Stimulated activated CD8-positive, alpha-beta memory T cell treated with anti-CD3 and anti-CD28 coated beads, Interleukin-4, amount 100 ng/mL, for 4 hours (primary cell): ENCODE measurements around the gene COL1A1.

ENCODE experiments used
- DNase-seq, 2 donors: peaks; one replicate each; pipeline ENCODE4 v3.0.0-alpha.2; 2020; ENCODE audit warnings: low read depth in 2 of 2, low spot score in 1 of 2

The COL1A1 gene

GRCh38 chr17:50201276-50201854, at the start of gene COL1A1:
COL1A1 (minus strand) TSS chr17:50201631; CDS start chr17:50201513, 118 bp downstream.
- DNase-seq: no peak

DNA sequence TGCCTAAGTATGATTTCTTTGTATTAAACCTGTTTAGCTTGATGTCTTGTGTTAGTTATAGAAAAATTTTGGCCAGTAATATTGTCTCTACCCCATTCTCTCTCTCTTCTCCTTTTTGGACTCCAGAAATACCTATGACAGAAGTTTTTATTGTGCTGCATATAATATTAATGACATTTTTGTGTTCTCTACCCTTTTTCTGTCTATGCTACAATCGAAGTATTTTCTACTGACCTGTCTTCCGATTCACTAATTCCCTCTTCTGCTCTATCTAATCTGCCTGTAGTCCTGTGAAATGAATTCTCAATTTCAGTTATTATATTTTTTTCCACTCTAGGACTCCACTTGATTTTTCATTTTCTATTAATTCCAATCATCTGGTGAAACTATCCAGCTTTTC, 46.8 kb upstream of the COL1A1 start:
- no peak for DNase-seq

GRCh38 chr17:50244771-50245170, 43.3 kb upstream of the COL1A1 start:
- DNase-seq: no peak

- no peak for DNase-seq
These were observed 40.0 kb upstream of the COL1A1 start for GRCh38 chr17:50241431-50241830.

DNA sequence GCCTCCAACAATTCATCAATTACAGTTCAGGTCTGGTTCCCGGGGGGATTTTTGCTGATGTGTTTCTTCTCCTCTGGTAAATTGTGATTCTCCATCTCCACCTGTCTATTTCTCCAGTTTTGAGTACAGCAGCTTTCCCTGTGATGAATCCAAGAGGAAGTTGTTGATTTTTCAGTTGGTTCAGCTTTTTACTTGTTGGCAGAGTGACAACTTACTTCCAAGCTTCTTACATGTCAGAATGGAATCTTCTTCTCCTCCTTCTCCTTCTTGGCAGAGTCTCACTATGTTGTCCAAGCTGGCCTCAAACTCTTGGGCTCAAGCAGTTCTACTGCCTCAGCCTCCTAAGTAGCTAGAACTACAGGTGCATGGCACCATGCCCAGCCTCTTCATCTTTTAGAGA, 39.4 kb upstream of the COL1A1 start:
- no peak for DNase-seq

DNA sequence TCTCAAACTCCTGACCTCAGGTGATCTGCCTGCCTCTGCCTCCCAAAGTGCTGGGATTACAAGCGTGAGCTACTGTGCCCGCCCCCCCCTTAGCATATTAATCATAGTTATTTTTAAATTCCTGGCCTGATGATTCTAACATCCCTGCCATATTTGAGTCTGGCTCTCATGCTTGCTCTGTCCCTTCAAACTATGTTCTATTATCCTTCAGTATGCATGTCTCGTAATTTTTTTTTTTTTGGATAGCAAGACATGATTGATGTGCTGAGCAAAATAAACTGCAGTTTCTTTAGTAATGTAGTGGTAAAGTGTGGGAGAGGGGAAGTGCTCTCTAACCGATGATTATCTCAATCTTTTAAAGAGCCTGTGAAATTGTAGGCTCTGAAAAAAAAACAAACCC, 38.5 kb upstream of the COL1A1 start:
- no peak for DNase-seq

DNA sequence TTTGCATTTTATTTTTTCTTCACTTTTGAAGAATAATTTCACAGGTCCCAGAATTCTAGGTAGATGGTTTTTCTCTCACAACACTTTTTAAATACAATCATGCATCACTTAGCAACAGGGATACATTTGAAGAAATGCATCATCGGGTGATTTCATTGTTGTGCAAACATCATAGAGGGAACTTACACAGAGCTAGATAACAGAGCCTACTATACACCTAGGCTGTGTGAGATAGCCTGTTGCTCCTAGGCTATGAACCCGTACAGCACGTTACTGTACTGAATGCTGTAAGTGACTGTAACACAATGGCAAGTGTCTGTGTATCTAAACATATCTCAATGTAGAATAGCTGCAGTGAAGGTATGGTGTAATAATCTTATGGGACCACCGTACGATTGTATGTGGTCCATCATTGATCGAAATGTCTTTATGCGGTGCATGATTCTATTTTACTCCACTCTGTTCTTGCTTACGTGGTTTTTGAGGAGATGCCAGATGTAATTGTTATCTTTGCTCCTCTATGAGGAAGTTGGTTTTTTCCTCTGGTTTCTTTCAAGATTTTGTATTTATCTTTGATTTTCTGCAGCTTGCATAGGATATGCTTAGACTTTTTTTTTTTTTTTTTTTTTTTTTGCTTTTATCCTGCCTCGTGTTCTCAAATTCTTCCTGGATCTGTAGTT, 37.3 kb upstream of the COL1A1 start:
- DNase-seq: no peak

DNA sequence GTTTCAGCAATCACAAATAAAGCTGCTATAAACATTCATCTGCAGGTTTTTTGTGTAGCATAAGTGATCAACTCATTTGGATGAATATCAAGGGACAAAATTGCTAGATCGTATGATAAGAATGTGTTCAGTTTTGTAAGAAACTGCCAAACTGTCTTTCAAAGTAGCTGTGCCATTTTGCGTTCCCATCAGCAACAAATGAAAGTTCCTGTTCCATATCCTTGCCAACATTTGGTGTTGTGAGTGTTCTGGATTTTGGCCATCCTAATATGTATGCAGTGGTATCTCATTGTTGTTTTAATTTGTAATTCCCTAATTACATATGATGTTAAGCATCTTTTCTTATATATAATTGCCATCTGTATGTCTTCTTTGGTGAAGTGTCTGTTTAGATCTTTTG, 36.5 kb upstream of the COL1A1 start:
- DNase-seq: no peak

- DNase-seq: no peak
These were observed 33.1 kb upstream of the COL1A1 start for GRCh38 chr17:50234581-50234980.

- DNase-seq: no peak
These were observed 24.3 kb upstream of the COL1A1 start for GRCh38 chr17:50225701-50226240.

DNA sequence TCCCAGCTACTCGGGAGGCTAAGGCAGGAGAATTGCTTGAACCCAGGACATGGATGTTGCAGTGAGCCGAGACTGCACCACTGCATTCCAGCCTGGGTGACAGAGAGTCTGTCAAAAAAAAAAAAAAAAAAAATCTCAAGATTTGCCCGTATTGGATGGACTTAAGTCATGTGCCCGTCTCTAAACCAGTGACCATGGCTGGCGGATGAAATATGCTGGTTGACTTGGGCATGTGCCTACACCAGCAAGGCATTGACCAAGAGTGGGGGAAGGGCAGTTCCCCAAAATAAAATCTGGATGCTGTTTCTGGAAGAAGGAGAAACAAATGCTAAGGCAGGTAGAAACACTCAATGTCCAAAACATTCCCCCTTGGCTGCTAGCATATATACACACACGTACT, 21.5 kb upstream of the COL1A1 start:
- DNase-seq: no peak

- no peak for DNase-seq
These were observed 20.6 kb upstream of the COL1A1 start for GRCh38 chr17:50221864-50222545.

DNA sequence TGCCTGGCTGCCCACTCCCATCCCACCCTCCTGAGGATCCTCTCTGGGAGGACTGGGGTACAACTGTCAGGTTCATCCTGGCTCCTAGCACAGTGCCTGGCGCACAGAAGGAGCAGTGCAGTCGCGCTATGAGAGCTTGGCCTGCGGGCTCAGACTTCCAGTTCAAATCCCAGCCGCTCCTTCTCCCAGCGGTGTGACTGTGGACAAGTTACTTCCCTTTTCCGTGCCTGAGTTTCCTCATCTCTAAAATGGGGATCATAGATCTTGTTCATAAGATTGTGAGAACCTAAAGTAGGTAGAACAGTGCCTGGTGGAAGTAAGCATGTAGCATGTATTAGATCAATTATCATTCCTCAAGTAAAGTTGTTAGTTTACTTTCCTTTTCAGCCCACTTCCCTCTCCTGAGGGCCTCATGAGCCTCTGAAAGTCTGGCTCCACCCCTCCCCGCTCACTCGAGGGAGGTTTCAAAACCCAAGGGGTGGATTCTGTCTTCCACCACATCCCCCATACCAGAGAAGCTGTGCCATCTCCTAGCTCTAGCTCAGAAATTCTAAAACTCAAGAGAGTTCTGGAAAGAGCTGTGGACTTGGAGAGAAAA, 19.9 kb upstream of the COL1A1 start:
- DNase-seq: no peak

GRCh38 chr17:50220811-50221210, 19.4 kb upstream of the COL1A1 start:
- no peak for DNase-seq

- DNase-seq: no peak
These were observed 18.6 kb upstream of the COL1A1 start for GRCh38 chr17:50219939-50220465.

GRCh38 chr17:50219342-50219741, 17.9 kb upstream of the COL1A1 start:
- no peak for DNase-seq

DNA sequence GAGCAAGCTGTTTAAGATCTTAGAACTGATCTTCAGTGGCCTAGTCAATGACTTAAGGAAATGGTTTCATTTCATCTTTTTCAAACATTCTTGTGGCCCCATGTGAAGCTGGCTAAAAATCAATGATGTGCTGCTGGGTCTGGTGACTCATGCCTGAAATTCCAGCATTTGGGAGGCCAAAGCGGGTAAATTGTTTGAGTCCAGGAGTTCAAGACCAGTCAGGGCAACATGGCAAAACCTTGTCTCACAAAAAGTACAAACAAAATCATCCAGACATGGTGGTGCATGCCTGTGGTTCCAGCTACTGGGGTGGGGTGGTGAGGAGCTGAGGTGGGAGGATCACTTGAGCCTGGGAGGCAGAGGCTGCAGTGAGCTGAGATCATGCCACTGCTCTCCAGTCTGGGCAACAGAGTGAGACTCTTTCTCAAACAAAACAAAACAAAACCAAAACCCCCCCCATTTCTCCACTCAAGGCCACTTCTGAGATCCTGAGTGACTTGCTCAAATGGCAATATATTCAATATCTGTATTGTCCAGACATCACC, 17.4 kb upstream of the COL1A1 start:
- DNase-seq: no peak

DNA sequence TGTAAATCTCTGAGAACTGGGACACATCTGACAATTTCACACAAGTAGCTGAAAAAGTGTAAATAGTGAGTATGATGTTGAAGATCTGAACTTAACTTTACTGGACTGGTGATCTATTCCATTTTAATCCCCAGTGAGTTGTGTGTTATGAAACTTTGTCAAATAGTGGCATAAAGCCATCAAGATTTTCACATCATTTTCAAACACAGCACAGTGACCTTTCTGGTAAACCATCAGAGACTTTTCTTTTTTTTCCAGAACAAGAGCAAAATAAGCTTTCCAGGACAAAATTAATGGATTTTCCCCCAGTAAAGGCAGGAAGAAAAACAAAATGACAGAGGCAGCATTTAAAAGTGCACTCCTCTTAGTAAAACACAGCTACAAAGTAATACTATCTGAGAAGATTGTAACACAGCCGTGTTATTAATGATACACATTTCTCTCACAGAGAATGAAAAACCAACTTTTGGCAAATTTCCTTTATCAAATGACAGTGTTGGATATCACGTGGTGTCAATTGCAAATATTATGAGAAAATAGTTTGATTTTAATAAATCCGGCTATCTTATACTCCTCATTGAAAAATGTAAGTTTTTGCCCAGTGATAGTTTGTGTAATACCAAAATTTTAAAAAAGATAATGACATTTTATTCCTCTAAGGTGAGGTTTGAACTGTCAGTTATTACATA, 16.8 kb upstream of the COL1A1 start:
- DNase-seq: no peak

GRCh38 chr17:50217591-50217990, 16.2 kb upstream of the COL1A1 start:
- DNase-seq: no peak

DNA sequence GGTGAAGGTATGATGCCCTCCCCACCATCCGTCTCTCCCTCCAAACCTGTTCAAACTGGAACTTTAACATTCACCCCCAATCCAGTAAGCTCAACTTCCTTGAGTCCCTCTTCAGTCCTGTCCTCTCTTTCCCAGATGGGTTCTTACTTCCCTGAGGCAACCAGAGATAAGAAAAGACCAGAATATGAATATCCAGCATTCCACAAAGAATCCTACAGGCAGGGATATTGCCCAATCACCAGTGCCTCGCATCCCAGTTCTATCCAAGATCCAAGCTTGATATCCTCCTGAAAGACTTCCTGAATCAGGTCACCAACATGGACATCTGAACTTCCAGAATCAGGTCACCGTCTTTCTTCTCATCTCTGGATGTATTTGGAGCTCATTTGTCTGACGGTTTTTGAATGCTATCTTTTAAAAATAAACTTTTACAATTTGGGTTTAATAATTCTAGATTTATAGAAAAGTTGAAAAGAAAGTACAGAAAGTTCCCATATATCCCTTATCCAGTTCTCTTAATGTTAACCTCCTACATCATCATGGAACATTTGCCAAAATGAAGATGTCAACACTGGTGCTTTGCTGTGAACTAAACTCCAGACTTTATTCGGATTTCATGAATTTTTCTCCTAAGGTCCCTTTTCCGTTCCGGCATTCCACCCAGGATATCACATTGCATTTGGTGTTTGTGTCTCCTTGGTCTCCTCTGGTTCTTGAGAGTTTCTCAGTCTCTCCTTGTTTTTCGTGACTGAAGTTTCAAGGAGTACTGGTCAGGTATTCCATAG, 13.7 kb upstream of the COL1A1 start:
- no peak for DNase-seq
